HG03135 (cell line): Measurements from ENCODE around the gene ADAMTS3.
"Not testable (repeated sequence)": the region's sequence is repeated elsewhere in the genome, so short reads cannot be mapped to it uniquely, and the experiment has no call there.

Experiments used
- ATAC-seq: cut with Tn5 transposase; IDR thresholded peaks from one replicate; pipeline ENCODE4 v1.9.1; 2021; ENCODE audit warnings: mild to moderate bottlenecking, moderate library complexity; ENCODE audit not compliant: unreplicated experiment

The ADAMTS3 gene

GRCh38 chr4:72484981-72485380 lies 84.0 kb downstream of the ADAMTS3 start:
- no peak for ATAC-seq

DNA sequence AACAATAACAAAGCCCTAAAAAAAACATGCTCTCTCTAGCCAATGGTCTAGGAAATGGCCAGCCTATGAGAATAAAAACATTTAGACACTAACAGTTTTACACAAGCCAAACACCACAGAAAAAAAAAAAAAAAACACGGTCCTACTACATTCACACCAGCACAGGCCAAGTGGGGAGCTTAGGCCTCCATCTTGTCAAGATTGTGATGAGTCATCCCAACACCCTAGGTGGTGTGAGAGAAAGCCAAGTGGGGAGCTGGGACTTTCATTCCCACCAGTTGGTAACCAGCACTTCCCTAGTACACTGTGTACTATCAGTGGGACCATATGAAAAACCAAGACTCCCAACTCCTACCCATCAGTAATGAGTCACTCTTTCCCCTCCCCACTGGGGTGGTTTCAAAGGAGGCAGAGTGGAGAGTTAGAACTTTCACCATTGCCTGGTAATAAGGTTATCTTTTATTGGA lies 95.6 kb downstream of the ADAMTS3 start:
- no peak for ATAC-seq

- no peak for ATAC-seq
Measured at GRCh38 chr4:72471816-72472215, 97.2 kb downstream of the ADAMTS3 start.

GRCh38 chr4:72468904-72469502 lies 100.0 kb downstream of the ADAMTS3 start:
- no peak for ATAC-seq

GRCh38 chr4:72467633-72468032 lies 101.4 kb downstream of the ADAMTS3 start:
- ATAC-seq, result no peak

DNA sequence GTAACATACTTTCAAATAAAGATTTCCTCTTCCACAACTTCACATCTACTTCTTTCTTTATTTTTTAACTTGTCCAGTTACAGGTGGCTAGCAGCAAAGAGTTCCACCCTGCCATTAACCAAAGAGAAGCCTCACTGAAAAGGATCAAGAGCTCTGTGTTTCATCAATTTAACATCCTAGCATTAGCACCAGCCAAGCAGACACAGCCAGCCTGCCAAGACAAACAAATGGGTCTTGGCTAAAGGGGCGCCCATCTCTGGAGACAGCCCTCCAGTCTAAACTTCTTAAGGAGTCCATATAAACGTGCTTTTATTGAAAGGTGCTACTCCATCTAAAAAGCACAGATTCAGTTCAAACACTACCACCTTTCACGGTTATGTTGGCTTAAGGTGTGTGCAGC lies 105.3 kb downstream of the ADAMTS3 start:
- ATAC-seq, result no peak

DNA sequence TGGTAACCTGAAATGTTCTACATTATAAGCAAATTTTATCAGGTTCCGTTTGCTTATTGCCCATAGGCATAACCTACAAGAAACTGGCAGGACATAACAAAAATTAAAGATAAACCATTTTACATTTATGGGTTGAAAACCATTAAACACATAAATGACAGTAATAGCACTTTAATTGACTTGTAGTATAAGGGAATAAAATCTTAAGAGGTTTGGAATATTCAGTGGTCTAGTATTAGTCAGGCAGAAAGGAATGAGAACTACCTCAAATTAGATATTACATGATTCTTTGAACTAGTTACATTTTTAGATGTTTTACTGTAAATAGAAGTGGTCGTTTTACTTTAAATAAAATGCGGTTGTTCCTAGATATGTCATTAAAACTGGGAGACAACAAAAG lies 111.9 kb downstream of the ADAMTS3 start:
- no peak for ATAC-seq

GRCh38 chr4:72451349-72451748 lies 117.7 kb downstream of the ADAMTS3 start:
- ATAC-seq, result no peak

DNA sequence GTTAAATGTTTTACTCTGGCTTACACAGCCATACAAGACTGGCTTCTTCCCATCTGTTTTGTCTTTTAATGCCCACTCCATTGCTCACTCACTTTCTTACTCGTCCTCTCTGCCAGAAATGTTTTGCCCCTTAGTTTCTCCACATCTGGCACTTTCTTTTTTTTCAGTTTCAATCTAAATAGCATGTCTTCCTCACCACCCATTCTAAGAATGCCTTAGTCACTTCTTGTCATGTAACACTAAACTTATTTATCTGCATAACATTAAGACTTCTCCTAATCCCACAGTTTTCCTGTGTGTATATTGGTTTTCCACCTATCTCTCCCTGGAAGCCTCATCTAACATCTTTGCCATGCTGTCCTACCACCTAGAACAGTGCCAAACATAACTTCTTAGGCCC lies 119.3 kb downstream of the ADAMTS3 start:
- no peak for ATAC-seq

GRCh38 chr4:72448231-72448630 lies 120.8 kb downstream of the ADAMTS3 start:
- no peak for ATAC-seq

GRCh38 chr4:72446353-72447055 lies 122.5 kb downstream of the ADAMTS3 start:
- ATAC-seq, result no peak

DNA sequence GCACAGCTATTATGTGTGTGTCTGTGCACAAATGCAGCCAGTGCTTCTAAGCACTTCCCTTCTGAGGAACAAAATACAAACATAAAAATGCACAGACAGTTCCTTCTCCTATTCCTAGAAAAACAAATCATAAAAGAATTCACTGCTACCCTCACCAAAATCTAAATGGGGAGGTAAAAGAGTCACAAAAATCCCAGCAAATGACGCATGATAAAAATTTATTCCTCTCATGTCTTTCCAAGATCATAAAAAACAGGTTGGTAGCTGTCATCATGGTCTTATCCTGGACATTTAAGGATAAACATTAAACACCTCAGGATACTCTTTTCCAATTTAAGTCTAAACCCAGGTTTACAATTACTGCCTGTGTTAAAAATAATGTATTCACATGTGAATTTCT lies 124.9 kb downstream of the ADAMTS3 start:
- no peak for ATAC-seq

GRCh38 chr4:72442715-72443114 lies 126.3 kb downstream of the ADAMTS3 start:
- ATAC-seq, result no peak

GRCh38 chr4:72442147-72442546 lies 126.9 kb downstream of the ADAMTS3 start:
- no peak for ATAC-seq

- ATAC-seq, result no peak
Measured at GRCh38 chr4:72440386-72440785, 128.6 kb downstream of the ADAMTS3 start.

DNA sequence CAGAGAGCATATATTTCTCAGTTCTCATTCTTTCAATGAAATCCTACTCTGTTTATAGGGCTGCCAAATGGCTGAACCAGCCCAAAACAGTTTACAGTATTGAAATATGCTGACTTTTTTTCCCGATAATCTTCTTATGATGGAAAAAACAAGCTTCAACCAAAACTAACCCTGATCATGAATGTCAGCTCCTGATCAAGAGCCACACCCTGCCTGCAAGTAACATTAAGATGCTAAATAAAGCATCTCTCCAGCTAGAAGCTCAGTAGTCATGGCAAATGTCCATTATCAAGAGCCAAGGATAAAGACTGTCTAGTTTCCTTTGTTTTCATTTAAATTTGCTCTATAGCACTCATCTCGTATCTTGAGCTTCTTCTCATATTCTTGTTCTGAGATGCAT lies 136.0 kb downstream of the ADAMTS3 start:
- no peak for ATAC-seq

- no peak for ATAC-seq
Measured at GRCh38 chr4:72432282-72432681, 136.7 kb downstream of the ADAMTS3 start.

- no peak for ATAC-seq
Measured at GRCh38 chr4:72430988-72431387, 138.0 kb downstream of the ADAMTS3 start.

GRCh38 chr4:72430050-72430449 lies 139.0 kb downstream of the ADAMTS3 start:
- no peak for ATAC-seq

GRCh38 chr4:72429397-72429889 lies 139.6 kb downstream of the ADAMTS3 start:
- ATAC-seq, result no peak

DNA sequence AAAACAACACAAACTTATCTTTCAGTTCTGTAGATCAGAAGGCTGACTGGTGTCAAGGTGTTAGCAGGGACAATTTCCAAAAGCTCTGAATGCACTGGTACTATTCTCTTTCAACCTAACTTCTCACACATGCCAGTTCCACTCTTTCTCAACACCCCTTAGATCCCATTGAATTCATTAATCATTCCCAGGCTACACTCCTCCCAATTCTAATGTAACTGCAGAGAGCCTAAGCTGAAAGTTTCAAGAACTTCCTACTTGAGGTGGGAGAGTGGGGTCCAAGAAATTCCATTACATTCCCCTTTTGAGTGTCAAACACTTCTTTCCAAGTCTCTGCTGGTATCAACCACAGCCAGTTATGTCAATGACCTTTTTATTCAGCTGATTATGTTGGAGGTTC lies 142.0 kb downstream of the ADAMTS3 start:
- ATAC-seq, result no peak

DNA sequence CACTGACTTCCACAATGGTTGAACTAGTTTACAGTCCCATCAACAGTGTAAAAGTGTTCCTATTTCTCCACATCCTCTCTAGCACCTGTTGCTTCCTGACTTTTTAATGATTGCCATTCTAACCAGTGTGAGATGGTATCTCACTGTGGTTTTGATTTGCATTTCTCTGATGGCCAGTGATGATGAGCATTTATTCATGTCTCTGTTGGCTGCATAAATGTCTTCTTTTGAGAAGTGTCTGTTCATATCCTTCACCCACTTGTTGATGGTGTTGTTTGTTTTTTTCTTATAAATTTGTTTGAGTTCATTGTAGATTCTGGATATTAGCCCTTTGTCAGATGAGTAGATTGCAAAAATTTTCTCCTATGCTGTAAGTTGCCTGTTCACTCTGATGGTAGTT lies 143.1 kb downstream of the ADAMTS3 start:
- not testable (repeated sequence) for ATAC-seq

DNA sequence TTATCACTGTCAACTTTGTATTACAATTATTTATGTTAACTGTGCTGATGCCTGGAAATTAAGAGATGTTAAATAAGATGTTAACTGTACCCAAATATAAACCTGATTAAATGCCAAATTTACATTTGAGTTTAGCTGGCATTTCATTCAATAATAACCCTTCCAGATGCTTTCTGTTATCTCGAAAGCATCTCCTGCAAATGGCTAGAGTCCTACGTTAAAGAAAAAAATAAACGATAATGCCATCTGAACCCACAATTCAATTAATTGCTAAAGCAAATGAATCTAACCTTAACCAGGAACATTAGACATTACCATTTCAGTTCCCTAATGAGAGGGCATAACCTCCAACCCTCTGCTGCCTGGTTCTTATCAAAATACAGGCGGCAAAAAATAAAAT lies 145.0 kb downstream of the ADAMTS3 start:
- no peak for ATAC-seq
